ENCODE data around the gene MAB21L1. TPM values are rescaled to one million over a fixed set of nuclear protein-coding genes. Genes with fewer than 3 reads are reported as not detected.

The MAB21L1 gene
- total RNA-seq, 1 donor from 2014 or later = not detected

DNA sequence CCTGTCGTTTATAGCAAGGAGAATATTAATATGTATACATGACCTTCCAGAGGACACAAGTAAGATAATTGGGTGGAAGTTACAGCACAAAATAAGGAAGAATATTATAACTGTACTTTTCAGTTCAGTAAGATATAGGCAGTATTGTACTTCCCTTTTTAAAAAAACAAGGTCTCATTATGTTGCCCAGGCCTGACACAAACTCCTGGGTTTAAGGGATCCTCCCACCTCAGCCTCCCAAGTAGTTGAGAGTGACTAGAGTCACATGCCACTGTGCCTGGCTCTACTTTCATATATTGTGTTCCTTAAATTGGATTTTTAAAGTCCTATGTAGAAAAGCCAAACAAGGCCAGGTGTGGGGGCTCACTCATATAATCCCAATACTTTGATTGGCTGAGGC lies 19.5 kb upstream of the MAB21L1 start:
- no peak for DNase-seq (ENCODE audit: low read depth)
- H3K4me3 ChIP-seq (ENCODE audit: low read depth, low read length) = no peak overlapping the region
- TF ChIP-seq, protein P1, sequence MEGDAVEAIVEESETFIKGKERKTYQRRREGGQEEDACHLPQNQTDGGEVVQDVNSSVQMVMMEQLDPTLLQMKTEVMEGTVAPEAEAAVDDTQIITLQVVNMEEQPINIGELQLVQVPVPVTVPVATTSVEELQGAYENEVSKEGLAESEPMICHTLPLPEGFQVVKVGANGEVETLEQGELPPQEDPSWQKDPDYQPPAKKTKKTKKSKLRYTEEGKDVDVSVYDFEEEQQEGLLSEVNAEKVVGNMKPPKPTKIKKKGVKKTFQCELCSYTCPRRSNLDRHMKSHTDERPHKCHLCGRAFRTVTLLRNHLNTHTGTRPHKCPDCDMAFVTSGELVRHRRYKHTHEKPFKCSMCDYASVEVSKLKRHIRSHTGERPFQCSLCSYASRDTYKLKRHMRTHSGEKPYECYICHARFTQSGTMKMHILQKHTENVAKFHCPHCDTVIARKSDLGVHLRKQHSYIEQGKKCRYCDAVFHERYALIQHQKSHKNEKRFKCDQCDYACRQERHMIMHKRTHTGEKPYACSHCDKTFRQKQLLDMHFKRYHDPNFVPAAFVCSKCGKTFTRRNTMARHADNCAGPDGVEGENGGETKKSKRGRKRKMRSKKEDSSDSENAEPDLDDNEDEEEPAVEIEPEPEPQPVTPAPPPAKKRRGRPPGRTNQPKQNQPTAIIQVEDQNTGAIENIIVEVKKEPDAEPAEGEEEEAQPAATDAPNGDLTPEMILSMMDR (conservative IDR thresholded peaks at IDR 0.05; ENCODE audit: low read depth, low read length) = no peak

DNA sequence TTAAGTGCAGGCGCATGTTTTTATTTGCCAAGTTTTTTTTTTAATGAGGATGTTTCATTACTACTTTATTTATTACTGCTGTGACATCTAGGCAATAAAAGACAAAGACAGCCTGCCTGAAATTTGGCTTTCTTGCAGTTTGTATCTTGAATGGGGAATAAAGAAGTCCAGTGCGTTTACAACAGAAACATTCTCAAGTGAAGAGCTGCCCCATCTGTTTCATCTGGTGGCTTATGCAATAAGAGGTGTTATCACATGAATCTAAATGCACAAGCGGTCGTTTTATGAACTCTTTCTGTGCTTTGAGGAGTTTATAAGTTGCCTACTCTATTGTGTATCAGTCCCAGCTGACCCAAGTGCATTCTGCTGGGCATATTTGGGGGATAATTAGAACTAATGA lies 12.6 kb upstream of the MAB21L1 start:
- no peak overlapping the region for H3K4me3 ChIP-seq (ENCODE audit: low read depth, low read length)
- TF ChIP-seq, protein P1 (conservative IDR thresholded peaks at IDR 0.05; ENCODE audit: low read depth, low read length) = no peak
- DNase-seq (ENCODE audit: low read depth) = no peak

DNA sequence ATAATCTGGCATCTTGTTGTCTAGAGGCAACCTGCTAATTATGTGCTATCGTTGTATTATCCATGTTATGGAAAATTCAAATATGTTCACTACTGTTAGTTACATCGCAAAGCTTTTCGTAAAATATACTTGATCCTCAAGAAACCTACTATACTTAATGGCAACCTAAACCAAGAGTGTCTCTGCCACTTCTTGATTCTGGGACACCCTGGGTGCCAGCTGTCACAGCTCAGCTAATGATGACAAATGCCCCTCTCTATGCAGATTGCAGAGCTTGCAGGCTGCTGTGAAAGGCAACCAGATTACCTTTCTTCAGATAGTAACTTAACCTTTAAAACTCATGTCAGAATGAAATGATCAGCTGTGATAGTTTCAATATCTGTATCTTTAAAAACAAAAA lies 8.9 kb upstream of the MAB21L1 start:
- TF ChIP-seq, protein P1 (conservative IDR thresholded peaks at IDR 0.05; ENCODE audit: low read depth, low read length) = no peak
- no peak overlapping the region for H3K4me3 ChIP-seq (ENCODE audit: low read depth, low read length)
- DNase-seq (ENCODE audit: low read depth) = no peak

DNA sequence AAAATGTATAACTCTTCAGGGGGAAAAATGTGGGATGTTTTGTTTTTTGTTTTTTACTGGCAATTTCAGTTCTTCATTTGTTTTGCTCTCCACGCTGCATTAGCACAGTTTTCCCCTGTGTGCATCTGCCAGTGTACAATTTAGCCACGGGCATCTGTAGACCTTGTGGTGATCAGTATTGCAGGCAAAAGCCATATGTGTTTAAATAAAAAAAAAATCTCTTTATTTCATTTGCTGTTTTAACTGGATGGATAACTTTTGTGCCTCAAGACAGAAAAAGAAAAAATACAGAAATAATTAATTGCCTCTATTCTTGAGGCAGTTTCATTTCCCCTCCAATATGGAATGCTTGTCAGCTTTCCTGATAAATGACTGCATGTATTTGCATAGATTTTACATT lies 7.9 kb upstream of the MAB21L1 start:
- no peak overlapping the region for H3K4me3 ChIP-seq (ENCODE audit: low read depth, low read length)

DNA sequence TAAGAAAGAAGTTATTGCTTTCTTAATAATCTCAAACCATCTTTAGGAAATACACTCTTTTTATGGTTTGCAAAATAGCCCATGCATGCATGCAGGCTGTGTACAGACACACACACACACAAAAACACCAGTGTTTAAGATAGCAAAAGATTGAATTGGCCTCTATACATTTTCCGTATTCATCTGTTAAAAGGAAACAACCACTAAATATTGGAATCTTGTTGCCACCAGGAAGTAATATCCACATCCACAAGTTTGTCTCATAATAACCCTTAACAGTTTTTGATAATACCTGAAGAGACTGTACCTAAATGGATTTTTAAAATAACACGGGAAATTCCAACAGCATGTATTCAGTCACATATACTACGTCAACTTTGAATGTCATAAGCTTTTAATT lies 7.3 kb upstream of the MAB21L1 start:
- TF ChIP-seq, protein P1 (conservative IDR thresholded peaks at IDR 0.05; ENCODE audit: low read depth, low read length) = no peak
- H3K4me3 ChIP-seq (ENCODE audit: low read depth, low read length) = no peak overlapping the region
- no peak for DNase-seq (ENCODE audit: low read depth)

More for the DNA sequence above, 7.9 kb upstream of the MAB21L1 start:
- TF ChIP-seq, protein P1 (conservative IDR thresholded peaks at IDR 0.05; ENCODE audit: low read depth, low read length) = no peak
- no peak for DNase-seq (ENCODE audit: low read depth)

DNA sequence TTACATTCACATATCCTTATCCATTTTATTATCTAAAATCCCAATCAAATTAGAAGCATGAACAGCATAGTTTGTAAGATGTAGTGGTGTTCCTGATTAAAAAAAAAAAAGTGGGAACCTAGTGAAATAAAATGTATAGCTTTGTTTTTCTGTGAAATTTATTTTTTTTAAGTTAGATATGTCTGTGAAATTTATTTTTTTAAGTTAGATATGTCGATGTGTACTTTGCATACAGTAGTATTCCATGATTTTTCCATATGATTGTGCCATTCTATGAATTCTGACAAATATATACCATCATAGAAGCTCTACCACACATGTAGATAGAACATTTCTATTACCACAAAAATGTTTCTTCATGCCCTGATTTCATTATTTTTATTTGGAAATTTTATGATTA lies 6.0 kb upstream of the MAB21L1 start:
- TF ChIP-seq, protein P1 (conservative IDR thresholded peaks at IDR 0.05; ENCODE audit: low read depth, low read length) = no peak
- DNase-seq (ENCODE audit: low read depth) = no peak
- H3K4me3 ChIP-seq (ENCODE audit: low read depth, low read length) = no peak overlapping the region

DNA sequence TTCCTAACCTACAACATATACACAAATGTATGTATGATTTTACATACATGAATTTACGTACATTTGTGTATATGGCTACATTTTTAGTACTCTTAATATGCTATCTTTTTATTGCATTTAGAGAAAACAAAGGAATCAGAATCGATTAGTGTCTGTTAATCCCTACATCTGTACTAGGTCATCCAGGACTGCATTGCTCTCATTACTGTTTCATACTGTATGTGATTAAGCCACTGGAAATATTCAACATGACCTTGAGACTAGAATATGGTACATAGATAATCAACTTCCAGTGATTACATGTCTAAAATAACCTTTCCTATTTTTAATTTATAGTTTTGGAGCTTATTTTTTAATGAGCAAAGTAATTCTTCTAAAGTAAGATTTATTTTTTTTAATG lies 5.3 kb upstream of the MAB21L1 start:
- TF ChIP-seq, protein P1 (conservative IDR thresholded peaks at IDR 0.05; ENCODE audit: low read depth, low read length) = no peak
- no peak for DNase-seq (ENCODE audit: low read depth)
- no peak overlapping the region for H3K4me3 ChIP-seq (ENCODE audit: low read depth, low read length)
